ENCODE measurements around the gene SLC9A4.

Gene SLC9A4

DNA sequence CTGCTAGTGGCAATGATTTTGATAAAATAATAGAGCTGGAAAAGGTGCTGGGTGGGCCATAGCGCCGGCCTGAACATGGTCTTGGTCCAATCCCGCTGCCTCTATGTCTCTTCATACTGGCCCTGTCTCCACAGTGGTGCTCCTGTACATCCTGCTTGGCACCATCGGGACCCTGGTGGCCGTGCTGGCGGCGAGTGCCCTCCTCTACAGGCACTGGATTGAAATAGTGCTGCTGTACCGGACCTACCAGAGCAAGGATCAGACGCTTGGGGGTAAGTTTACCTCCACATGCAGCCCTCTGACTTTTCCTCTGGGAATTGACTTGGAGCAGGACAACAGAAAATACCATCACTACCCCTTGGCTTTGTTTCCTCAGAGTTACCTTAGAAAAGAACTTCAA, 26.1 kb upstream of the SLC9A4 start:
- TF ChIP-seq, protein P1, sequence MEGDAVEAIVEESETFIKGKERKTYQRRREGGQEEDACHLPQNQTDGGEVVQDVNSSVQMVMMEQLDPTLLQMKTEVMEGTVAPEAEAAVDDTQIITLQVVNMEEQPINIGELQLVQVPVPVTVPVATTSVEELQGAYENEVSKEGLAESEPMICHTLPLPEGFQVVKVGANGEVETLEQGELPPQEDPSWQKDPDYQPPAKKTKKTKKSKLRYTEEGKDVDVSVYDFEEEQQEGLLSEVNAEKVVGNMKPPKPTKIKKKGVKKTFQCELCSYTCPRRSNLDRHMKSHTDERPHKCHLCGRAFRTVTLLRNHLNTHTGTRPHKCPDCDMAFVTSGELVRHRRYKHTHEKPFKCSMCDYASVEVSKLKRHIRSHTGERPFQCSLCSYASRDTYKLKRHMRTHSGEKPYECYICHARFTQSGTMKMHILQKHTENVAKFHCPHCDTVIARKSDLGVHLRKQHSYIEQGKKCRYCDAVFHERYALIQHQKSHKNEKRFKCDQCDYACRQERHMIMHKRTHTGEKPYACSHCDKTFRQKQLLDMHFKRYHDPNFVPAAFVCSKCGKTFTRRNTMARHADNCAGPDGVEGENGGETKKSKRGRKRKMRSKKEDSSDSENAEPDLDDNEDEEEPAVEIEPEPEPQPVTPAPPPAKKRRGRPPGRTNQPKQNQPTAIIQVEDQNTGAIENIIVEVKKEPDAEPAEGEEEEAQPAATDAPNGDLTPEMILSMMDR (conservative IDR thresholded peaks at IDR 0.05; ENCODE audit: low read depth), result no peak
- ChIA-PET POLR2A (ENCODE audit: low non-redundant PET) (no interaction called here), CTCF (interaction anchor here (0.5 kb wide), 1 partner anchor 175 kb away, joined by 3 read pairs; no protein-coding TSS in a partner anchor)
- DNase-seq (ENCODE audit: low spot score), result no peak
- H3K27ac ChIP-seq, result no peak overlapping the region

DNA sequence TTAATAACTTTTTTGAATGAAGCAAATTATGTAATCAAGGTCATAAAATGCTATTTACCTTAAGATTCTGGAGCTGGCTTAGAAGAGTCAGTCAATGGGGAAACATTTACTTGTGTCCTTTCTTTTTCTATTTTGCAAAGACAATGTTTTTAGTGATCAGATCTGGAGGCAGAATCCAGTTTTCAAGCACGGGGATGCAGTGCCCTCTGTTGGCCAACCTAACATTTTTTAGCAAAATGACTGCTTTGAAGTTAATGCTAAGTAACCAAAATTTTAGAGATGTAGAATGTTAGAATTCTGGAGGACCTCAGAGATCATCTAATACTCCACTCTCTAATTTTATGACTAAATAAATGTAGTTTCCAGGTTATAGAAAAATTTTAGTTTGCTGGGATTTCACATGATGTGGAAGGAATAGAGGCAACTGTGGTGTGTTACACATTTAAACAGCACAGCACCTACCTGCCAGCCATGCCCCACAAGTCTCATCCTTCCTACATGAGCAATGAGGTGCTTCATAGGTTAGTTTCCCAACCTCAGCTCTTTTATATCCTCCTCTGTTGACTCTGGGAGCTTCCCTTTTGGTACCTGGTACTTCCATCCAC, 23.6 kb upstream of the SLC9A4 start:
- ChIA-PET CTCF (interaction anchor here (0.6 to 0.9 kb wide), 5 partner anchors 133 to 1528 kb away, joined by 3 to 5 read pairs (median 3); no protein-coding TSS in a partner anchor), POLR2A (ENCODE audit: low non-redundant PET) (no interaction called here)
- no peak overlapping the region for H3K27ac ChIP-seq
- DNase-seq (ENCODE audit: low spot score), result peak; percentile 26
- TF ChIP-seq, protein P1 (conservative IDR thresholded peaks at IDR 0.05; ENCODE audit: low read depth), result peak; percentile 63

DNA sequence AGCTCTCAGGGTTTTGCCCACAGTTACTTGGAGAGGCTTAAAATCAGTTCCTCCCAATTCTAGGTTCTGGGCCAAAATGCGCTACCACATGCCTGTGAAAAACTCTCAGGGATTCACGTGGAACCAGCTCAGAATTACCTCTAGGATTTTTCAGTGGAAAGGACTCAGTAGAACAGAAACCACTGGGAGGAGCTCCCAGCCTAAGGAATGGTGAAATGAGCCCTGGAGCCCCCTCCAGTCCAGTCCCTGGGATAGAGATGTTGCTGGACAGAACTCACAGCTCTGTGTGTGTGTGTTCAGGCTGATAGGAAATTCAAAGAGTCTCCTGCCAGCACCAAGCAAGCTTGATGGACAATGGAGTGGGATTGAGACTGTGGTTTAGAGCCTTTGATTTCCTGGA, 21.1 kb upstream of the SLC9A4 start:
- TF ChIP-seq, protein P1 (conservative IDR thresholded peaks at IDR 0.05; ENCODE audit: low read depth), result no peak
- no peak for DNase-seq (ENCODE audit: low spot score)
- H3K27ac ChIP-seq, result no peak overlapping the region
- ChIA-PET POLR2A (ENCODE audit: low non-redundant PET) (no interaction called here), CTCF (interaction anchor here (0.7 kb wide), 1 partner anchor 8 kb away, joined by 3 read pairs; no protein-coding TSS in a partner anchor)

DNA sequence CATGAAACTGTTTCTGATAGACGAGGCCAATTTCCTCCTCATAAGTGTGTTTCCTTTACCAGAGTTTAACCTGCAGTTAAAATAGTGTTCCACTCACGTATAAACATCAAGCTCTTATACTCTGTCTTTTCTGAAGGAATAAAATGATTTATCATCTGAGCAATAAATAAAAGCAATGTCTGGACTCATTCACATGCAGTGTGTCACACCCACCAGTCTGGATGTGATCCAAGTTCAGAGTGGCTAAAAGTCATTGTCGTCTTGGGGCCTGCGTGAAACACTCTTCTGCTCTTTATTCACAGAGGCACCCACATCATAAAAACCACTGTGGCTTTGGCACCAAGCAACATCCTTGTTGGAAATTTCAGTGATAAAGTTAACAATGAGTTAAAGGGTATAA, 19.5 kb upstream of the SLC9A4 start:
- ChIA-PET CTCF (no interaction called here), POLR2A (ENCODE audit: low non-redundant PET) (no interaction called here)
- TF ChIP-seq, protein P1 (conservative IDR thresholded peaks at IDR 0.05; ENCODE audit: low read depth), result no peak
- no peak overlapping the region for H3K27ac ChIP-seq
- DNase-seq (ENCODE audit: low spot score), result no peak

DNA sequence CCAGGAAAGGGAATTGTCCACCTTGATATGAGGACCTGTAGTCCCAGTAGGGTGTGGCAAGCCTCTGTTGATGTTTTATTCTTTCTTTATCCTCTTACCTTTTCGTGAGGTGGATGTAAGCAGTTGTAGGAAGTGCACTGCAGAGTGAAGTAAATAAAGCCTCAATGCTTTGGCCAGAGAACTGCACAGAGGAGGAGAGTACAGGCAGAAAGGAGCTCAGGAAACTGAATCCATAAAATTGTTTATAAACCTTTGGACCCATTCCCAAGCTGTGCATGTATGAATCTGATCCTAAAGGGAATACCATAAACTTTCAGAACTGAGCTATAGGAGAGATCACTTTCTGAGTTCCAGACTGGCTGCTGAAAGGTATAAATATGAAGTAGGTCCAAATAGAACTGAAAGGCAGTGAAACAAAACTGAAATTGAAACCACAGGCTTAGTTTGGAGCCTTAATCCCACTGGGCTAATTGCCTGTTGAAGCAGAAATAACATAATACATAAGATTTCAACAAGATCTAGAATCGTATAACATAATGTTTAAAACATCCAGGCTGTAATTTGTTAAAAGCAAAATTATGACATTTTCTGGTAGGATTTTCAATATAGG, 17.9 kb upstream of the SLC9A4 start:
- POLR2A ChIA-PET (ENCODE audit: low non-redundant PET), result no interaction called here
- no peak for DNase-seq (ENCODE audit: low spot score)
- CTCF ChIA-PET, result no interaction called here
- no peak overlapping the region for H3K27ac ChIP-seq
- TF ChIP-seq, protein P1 (conservative IDR thresholded peaks at IDR 0.05; ENCODE audit: low read depth), result no peak

DNA sequence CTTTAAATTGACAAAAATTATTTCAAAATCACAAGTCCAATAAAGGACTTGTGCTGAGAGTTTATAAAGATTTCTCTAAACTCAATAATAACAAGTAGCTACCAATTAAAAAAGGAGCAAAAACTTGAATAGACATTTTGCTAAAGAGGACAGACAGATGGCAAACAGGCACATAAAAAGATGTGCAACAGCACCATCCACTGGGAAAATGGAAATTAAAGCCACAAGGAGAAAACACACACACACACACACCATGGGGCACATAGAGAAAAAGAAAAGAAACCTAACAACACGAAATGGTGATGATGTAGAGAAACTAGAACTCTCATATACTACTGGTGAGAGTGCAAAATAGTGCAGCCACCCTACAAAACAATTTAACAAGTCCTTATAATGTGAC, 12.6 kb upstream of the SLC9A4 start:
- H3K27ac ChIP-seq, result no peak overlapping the region
- CTCF ChIA-PET, result interaction anchor here (0.6 to 0.7 kb wide), 2 partner anchors 12 to 543 kb away, joined by 3 read pairs; no protein-coding TSS in a partner anchor
- TF ChIP-seq, protein P1 (conservative IDR thresholded peaks at IDR 0.05; ENCODE audit: low read depth), result no peak
- no peak for DNase-seq (ENCODE audit: low spot score)
- POLR2A ChIA-PET (ENCODE audit: low non-redundant PET), result no interaction called here
